Gastrocnemius medialis (tissue), 4 donors: ENCODE data around the gene DCP1A. TPM values are rescaled to one million over a fixed set of nuclear protein-coding genes. Genes with fewer than 3 reads are reported as not detected.

Experiments
- ATAC-seq, 2 donors: fragments of 150-250 bp; one replicate each; pipeline ENCODE4 v1.9.1; 2016
- DNase-seq, 2 donors: peaks; one replicate each; pipeline ENCODE4 v3.0.0-alpha.2; 2019
- H3K27ac ChIP-seq, 4 donors: fragments of 200-600 bp; sonication (generic); 1 replicate in 1 of 4; 2 replicates in 3 of 4; pipeline ENCODE4 v1.5.1; 2016 to 2018; ENCODE audit warnings: mild to moderate bottlenecking in 2 of 4, moderate library complexity in 1 of 4
- H3K27me3 ChIP-seq, 3 donors: fragments of 200-600 bp; sonication (generic) in 2 of 3; 1 replicate in 1 of 3; 2 replicates in 2 of 3; pipeline versions ENCODE4 v1.5.1 to v1.6.0; 2016 to 2019; ENCODE audit warnings: mild to moderate bottlenecking in 1 of 3, moderate library complexity in 1 of 3
- H3K36me3 ChIP-seq, 2 donors: fragments of 200-600 bp; sonication (generic) in 1 of 2; one replicate each; pipeline ENCODE4 v1.5.1; 2017 to 2018
- H3K4me1 ChIP-seq, 2 donors: fragments of 200-600 bp; sonication (generic) in 1 of 2; one replicate each; pipeline ENCODE4 v1.5.1; 2016 to 2017; ENCODE audit warnings: mild to moderate bottlenecking in 2 of 2
- H3K4me3 ChIP-seq, 4 donors: fragments of 200-600 bp; sonication (generic) in 3 of 4; 1 replicate in 1 of 4; 2 replicates in 3 of 4; pipeline ENCODE4 v1.5.1; 2016 to 2019; ENCODE audit warnings: mild to moderate bottlenecking in 2 of 4
- H3K9me3 ChIP-seq, 3 donors: fragments of 200-600 bp; sonication (generic) in 2 of 3; 1 replicate in 1 of 3; 2 replicates in 2 of 3; pipeline ENCODE4 v1.5.1; 2016 to 2019
- CTCF ChIP-seq, 5 experiments: fragments of 450-650 bp in 3 of 5; fragments of 200-600 bp in 2 of 5; sonication (generic) in 2 of 5; IDR thresholded peaks in 4 of 5; conservative IDR thresholded peaks in 1 of 5; 1 replicate in 4 of 5; 2 replicates in 1 of 5; pipeline ENCODE4 v1.5.1; 2016 to 2019; ENCODE audit warnings: antibody characterized with exemption in 5 of 5, mild to moderate bottlenecking in 3 of 5, moderate library complexity in 3 of 5
- POLR2A ChIP-seq, 2 donors: fragments of 450-650 bp; IDR thresholded peaks; one replicate each; pipeline ENCODE4 v1.6.1; 2017; ENCODE audit warnings: antibody characterized with exemption in 2 of 2, mild to moderate bottlenecking in 2 of 2, moderate library complexity in 2 of 2
- in situ Hi-C, 4 donors: fragments of 200-750 bp; cut with MboI; loops; one replicate each; pipeline versions ENCODE4 v1.15.0 to v1.8.0; 2017; ENCODE audit warnings: low sequenced_read_pairs in 4 of 4
- intact Hi-C: fragments of 100-400 bp; cut with DNase I; formaldehyde crosslinking; loops from one replicate; pipeline ENCODE4 v1.15.1; 2023; ENCODE audit warnings: low total_unique reads
- total RNA-seq, 4 donors: library from RNA; depleted of rRNA; stranded (reverse); fragments of >200 nt; gene quantifications; one replicate each; pipeline versions ENCODE4 v1.1.0 to v1.2.3, GENCODE V29; 2016

Gene DCP1A
- total RNA-seq, 4 donors from 2014 or later, result 10.9 to 18.4 (median 15.2) TPM

GRCh38 chr3:53257465-53257864 is 89.9 kb downstream of the DCP1A start:
- TF ChIP-seq POLR2A (IDR thresholded peaks at IDR 0.05) (no peak), CTCF (IDR thresholded peaks at IDR 0.05 in 4 of 5, conservative IDR thresholded peaks at IDR 0.05 in 1 of 5) (no peak)
- H3K27me3 ChIP-seq, result no peaks in the 10 kb centered on the region
- no peaks in the 10 kb centered on the region for H3K9me3 ChIP-seq
- DNase-seq (no peak), ATAC-seq (no peak)
- H3K27ac ChIP-seq, result no peak overlapping the region
- H3K4me1 ChIP-seq, result peaks cover 28 to 37% of the 10 kb centered on the region in 2 donors
- in situ Hi-C loops (no loop called here), intact Hi-C loops (loop anchor here (5.0 kb wide), 1 partner anchor 90 kb away; the partner anchor contains the start of gene DCP1A)
- H3K36me3 ChIP-seq, result no peaks in the 10 kb centered on the region
- H3K4me3 ChIP-seq, result no peak overlapping the region

- H3K4me1 ChIP-seq, result peaks cover 33 to 37% of the 10 kb centered on the region in 2 donors
Measured at GRCh38 chr3:53256704-53257055, 90.7 kb downstream of the DCP1A start.

GRCh38 chr3:53255775-53256703 is 91.3 kb downstream of the DCP1A start, which contains the start of gene TKT:
Gene TKT, minus strand, starts transcription at chr3:53256022. Its CDS starts 80 bp downstream, at chr3:53255942.
- Histone ChIP-seq H3K36me3 (no peaks in the 10 kb centered on the region), H3K4me3 (peak within 1 kb of the TSS; percentile 75 to 92 (median 84)), H3K4me1 (peaks cover 39 to 41% of the 10 kb centered on the region in 2 donors), H3K27ac (peak within 1 kb of the TSS; percentile 83 to 95 (median 85)), H3K27me3 (no peaks in the 10 kb centered on the region), H3K9me3 (no peaks in the 10 kb centered on the region)
- intact Hi-C loops (loop anchor here (5.0 kb wide), 1 partner anchor 91 kb away; the partner anchor contains the start of gene DCP1A), in situ Hi-C loops (no loop called here)
- peak; percentile 70 to 77 for DNase-seq
- ATAC-seq, result peak; percentile 66 to 68
- TF ChIP-seq POLR2A (IDR thresholded peaks at IDR 0.05) (peak; percentile 79 to 85), CTCF (IDR thresholded peaks at IDR 0.05 in 4 of 5, conservative IDR thresholded peaks at IDR 0.05 in 1 of 5) (no peak)

More at GRCh38 chr3:53256704-53257055, 90.7 kb downstream of the DCP1A start:
- Histone ChIP-seq H3K36me3 (no peaks in the 10 kb centered on the region), H3K27ac (peak overlapping the region in 1 of 4 donors; percentile 95), H3K27me3 (no peaks in the 10 kb centered on the region), H3K9me3 (no peaks in the 10 kb centered on the region), H3K4me3 (no peak overlapping the region)
- ATAC-seq (no peak), DNase-seq (no peak)
- in situ Hi-C loops (no loop called here), intact Hi-C loops (loop anchor here (5.0 kb wide), 1 partner anchor 91 kb away; the partner anchor contains the start of gene DCP1A)
- TF ChIP-seq POLR2A (IDR thresholded peaks at IDR 0.05) (no peak), CTCF (IDR thresholded peaks at IDR 0.05 in 4 of 5, conservative IDR thresholded peaks at IDR 0.05 in 1 of 5) (no peak)

GRCh38 chr3:53255423-53255774 is 91.9 kb downstream of the DCP1A start:
- H3K4me1 ChIP-seq, result peaks cover 44 to 46% of the 10 kb centered on the region in 2 donors

More at GRCh38 chr3:53255423-53255774, 91.9 kb downstream of the DCP1A start:
- Histone ChIP-seq H3K27ac (peak overlapping the region; percentile 83 to 95 (median 85)), H3K27me3 (no peaks in the 10 kb centered on the region), H3K4me3 (peak overlapping the region; percentile 75 to 92 (median 84)), H3K36me3 (no peaks in the 10 kb centered on the region), H3K9me3 (no peaks in the 10 kb centered on the region)
- intact Hi-C loops (loop anchor here (5.0 kb wide), 1 partner anchor 92 kb away; the partner anchor contains the start of gene DCP1A), in situ Hi-C loops (no loop called here)
- ATAC-seq (peak; percentile 46 to 49), DNase-seq (no peak)
- no peak for TF ChIP-seq POLR2A (IDR thresholded peaks at IDR 0.05)
- TF ChIP-seq CTCF (IDR thresholded peaks at IDR 0.05 in 4 of 5, conservative IDR thresholded peaks at IDR 0.05 in 1 of 5), result no peak
